ENCODE data around the gene EPHA2.
A peak's percentile ranks its signal among the peaks of the same experiment; 100 is the strongest.

EPHA2 gene

DNA sequence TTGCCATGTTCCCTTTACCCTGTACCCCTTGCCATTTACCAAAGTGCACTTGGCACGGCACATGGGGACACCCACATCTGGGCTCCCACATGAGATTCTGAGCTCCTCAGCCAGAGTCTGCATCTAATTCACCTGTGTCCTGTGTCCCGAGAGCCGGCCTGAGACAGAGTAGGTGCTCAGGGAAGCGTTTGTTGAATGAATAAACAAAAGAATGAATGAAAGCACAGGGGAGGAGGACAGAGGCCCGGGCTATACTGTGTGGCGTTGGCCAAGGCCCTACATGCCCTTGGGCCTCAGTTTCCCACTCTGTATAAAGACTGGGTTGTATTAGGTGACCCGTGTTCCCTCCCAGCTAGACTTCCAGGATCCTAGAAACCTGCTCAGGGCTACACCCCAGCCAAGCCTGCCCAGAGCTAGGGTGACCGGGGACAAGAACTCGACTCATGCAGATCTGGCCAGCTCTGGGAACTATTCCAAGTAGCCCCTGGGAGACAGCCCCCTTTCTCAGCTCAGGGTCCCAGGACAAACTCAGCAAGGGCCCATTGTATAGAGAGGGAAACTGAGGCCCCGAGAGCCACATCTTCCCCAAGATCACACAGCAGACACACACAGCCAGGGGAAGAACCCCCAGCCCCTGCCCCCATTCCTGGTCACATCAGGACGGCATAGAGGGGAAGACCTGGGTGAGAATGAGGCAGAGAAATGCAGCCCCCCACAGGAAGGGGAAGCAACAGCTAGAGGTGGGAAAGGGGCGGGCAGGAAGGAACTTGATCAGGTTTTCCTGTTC, 6.0 kb downstream of the EPHA2 start:
- DNase-seq (ENCODE audit: low read depth): no peak

- no peak for DNase-seq (ENCODE audit: low read depth)
Observed at GRCh38 chr1:16149146-16149545, 6.7 kb downstream of the EPHA2 start.

DNA sequence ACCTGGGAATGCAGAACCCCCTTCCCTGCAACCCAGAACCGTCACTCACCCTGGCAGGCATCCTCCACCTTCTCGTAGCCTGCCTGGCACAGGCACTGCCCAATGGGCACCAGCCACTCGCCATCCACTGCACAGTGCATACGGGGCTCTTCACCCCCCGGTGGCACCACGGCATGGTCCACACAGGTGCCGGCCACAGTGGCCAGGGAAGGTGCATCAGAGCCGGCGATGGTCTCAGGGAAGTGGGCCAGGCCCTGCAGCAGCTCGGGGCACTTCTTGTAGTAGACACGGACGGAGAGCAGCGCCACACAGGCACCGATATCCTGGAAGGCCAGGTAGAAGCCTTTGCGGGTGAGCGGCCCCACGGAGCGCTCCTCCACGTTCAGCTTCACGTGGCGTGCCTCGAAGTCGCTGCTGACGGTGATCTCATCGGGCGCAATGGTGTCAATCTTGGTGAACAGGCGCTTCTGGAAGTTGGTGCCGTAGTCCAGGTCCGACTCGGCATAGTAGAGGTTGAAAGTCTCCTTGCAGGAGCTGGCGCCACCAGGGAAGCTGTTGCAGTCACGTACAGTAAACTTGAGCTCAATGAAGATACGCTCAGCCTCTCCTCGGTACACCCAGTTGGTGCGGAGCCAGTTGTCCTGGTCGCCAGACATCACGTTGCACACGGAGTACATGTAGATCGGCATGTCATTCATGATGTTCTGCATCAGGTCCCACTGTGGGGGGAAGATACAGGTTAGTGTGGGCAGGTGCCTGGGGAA, 7.4 kb downstream of the EPHA2 start:
- no peak for DNase-seq (ENCODE audit: low read depth)

GRCh38 chr1:16147156-16147926, 8.5 kb downstream of the EPHA2 start:
- no peak for DNase-seq (ENCODE audit: low read depth)

DNA sequence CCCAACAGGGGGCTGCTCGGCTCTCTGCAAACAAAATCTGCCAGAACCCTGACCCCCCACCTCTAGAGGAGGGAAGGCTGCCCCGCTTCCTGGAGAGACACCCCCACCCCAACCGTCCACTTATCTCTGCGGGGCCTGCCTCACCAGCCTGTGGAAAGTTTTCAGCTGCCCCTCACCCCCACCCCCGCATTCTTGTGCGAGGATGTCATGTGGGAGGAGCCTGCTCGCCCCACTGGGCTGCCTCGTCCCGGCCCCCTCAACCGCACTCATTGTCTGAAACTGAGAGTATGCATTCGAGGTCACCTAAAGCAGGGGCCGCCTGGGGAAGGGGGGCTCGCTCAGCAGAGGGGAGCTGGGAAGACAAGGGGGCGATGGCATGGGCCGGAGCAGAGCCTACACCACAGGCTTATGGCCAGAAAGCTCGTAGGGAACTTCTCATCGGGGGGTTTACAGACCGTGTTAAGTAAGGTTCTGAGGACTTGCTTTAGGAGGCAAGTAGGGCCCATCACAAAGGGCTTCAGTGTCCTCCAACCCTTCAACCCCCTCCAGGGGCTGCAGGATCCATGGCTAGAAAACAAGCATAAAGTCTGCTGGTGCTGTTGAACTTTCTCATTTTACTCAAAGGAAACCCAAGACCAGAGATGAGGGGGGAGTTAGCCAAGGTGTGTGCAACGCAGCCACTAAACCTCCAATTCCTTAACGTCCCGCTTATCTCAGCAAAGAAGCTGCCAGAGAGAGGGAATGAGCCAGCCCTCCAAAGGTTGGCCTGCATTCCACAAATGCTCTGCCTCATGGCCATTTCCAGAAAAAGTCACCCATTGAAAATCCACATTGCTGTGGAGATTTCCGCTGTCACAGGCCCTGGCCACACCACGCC, 9.4 kb downstream of the EPHA2 start:
- DNase-seq (ENCODE audit: low read depth): peak; percentile 97

DNA sequence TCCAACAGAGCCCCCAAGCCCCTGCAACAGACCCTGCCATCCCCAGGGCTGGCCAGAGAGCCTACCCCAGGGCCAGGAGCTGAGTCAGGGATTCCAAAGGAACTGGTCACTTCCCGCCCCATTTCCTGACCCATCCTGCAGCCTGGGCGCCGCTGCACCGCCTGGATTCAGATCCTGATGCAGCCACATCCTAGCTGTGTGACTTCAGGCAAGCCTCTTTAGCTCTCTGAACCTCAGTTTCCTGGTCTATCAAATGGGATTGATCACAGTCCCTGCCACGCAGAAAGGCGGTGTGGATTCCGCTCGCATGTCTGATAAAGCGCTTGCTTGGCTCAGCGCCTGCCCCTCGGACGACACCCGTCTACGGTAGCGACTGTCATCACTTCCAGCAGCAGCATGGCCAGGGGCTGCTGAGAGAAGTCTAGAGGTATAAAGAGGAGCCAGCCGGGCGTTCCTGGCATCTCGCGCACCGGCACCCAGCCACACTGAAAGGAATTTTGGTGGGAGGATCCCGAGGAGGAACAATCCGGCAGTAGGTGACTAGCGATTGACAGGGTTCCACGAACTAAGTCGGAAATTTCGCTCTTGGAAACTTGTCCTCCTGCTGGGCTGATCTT, 10.1 kb downstream of the EPHA2 start:
- peak; percentile 94 for DNase-seq (ENCODE audit: low read depth)

- DNase-seq (ENCODE audit: low read depth): no peak
Observed at GRCh38 chr1:16145030-16145661, 10.7 kb downstream of the EPHA2 start.

DNA sequence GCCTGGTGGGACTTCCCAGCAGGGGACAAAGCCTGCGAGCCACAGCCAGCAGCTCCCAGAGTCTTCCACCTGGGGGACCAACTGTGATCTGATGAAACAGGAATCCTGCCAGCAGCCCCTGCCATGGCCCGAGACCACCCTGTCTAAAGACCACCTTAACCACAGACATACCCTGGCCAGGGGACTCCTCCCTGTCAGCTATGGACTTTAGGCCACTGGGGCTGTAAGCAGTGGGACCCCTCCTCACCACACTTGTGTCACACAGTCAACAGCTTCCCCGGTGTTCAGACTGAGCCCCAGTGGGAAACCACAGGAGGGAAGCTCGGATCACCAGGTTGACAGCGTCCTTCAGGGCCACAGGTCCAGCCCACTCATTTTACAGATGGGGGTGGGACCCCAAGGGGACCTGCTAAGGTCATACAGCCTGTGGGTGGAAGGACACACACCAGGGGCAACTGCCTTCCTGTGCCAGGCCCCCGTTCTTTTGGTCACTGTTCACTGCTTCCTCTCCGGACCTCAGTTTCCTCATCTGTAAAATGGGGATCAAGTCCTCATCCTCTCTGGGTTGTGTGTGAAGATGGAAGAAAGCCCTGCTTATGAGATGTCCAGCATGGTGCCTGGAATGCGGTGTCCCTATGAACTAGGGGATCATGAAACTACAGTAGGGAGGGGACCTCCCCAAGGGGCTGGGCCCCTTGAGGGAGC, 11.4 kb downstream of the EPHA2 start:
- DNase-seq (ENCODE audit: low read depth): no peak

DNA sequence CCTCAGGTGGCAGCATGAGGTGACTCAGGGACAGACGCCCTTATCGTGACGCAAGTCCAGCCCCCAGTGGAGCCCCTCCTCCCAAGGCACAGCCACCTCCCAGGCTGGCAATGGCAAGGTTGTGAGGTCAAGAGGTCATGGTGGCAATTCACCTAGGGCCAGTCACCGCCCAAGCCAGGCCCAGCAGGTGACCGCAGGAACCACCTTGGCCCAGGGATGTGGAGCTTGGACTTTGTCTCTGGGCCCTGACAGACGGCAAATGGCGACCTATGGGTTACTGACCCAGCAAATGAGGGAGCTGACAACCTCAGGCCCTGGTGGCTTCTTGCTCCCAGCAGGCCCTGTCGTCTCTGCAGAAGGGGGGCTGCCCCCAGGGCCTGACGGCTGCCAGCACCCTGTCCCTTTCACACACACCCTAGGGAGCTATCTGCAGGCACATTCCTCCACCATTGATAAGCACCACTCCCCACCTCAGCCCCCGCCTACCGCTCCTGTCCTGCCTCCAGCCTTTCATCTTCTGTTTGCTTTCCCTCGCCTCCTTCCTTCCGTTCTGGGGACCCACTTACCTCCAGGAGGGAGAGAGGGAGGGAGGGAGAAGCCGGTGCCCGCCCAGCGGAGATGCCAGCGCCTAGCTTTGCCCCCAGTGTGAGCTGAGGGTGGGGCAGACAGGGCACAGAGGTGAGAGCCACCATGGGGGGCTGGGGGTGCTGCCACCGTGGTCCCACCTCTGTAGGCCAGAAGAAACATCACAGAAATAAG, 12.1 kb downstream of the EPHA2 start:
- DNase-seq (ENCODE audit: low read depth): no peak

DNA sequence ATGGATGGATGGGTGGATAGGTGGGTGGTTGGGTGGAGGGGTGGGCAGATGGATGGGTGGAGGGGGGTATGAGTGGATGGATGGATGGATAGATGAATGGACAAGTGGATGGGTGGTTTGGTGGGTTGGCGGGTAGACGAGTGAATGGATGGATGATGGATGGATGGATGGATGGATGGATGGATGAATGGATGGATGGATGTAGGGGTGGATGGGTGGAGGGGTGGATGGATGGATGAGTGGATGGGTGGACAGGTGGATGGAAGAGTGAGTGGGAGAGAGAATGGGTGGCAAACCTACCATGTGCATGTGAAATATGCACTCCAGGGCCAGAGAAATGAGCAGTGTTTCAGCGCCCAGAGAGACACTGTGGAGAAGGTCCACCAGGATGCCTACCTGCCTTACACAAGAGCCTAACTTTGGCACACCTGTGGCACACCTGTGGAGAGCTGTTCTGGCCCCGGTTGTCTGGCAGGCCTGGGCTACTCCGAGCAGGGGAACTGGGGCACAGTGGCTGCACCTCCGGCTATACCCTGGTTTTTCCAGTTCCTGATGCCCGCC, 12.8 kb downstream of the EPHA2 start:
- no peak for DNase-seq (ENCODE audit: low read depth)

- no peak for DNase-seq (ENCODE audit: low read depth)
Observed at GRCh38 chr1:16142383-16142995, 13.4 kb downstream of the EPHA2 start.

DNA sequence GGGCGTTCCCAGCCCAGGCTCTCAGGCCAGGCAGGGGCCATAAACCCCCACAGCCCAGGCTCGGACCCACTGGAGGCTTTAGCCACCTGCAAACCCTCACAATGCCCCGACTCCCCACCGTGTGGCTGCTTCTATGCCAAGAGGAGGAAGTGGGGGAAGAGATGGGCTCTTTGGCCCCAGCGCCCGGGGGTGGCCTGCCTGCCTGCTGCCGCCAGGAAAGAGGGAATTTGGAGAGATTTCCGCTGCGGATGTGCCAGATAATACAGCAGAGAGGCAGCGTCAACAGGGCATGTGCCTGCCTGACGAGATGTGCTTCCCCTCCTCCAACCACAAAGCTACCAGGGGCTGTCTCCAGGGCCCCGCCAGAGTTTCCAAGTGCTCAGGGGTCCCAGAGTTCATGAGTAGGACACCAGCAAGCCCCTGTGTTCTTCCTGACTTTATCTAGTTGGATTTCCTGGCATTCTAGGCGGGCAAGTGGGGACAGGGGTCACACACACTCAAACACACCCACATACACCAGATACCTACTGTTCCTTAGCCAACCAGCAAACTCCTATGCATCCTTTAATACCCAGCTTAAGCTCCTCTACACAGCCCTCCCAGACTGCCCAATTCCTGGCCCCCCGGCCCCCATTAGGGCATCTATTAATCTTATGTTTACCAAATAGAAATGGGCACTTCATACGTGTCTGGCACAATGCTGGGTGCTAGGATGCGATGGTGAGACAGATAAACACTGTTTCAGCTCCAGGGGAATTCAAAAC, 14.1 kb downstream of the EPHA2 start:
- no peak for DNase-seq (ENCODE audit: low read depth)

DNA sequence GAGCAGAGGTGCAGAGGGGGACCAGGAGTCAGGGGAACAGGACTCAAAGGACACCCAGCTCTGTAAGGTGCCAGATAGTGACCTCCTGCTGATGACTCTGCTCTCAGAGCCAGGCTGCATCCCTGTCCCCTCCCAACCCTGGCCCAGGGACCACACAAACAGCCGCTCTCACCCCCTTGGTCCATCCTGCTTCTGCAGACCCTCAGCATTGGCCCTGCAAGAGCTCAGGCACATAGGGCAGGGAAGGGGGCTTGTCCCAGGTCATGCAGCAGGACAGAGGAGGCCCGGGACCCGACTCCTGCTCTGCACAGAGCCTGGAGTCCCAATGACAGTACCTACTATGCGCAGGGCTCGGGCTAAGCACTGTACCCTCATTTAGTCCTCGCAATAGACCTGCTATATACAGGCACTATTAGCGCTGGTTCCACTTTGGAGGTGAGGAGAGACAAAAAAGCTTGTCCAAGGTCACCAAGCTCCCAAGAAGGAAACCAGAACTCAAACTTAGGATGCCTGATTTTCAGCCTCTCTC, 15.7 kb downstream of the EPHA2 start:
- DNase-seq (ENCODE audit: low read depth): no peak

- DNase-seq (ENCODE audit: low read depth): peak; percentile 90
Observed at GRCh38 chr1:16139473-16139962, 16.4 kb downstream of the EPHA2 start.

DNA sequence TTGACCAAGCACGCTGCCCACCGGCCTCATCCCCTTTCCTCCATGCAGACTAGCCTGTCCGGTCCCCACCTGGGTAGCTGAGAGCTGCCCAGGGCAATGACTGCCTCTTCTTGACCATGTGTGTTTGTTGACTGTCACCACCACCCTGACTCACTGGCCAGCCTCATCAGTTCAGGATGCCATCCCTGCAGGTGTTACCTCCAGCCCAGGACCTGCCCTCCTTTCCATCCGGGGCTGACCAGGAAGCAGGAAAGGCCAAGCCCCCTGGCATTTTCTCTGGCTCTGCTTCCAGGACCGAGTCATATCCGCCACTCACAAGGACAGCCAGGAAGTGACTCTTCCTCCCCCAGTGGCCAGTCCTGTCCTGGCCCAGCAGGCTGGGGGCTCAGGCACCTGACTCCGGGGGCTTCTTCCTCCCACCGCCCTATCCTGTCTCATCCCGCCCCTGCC, 17.1 kb downstream of the EPHA2 start:
- no peak for DNase-seq (ENCODE audit: low read depth)

DNA sequence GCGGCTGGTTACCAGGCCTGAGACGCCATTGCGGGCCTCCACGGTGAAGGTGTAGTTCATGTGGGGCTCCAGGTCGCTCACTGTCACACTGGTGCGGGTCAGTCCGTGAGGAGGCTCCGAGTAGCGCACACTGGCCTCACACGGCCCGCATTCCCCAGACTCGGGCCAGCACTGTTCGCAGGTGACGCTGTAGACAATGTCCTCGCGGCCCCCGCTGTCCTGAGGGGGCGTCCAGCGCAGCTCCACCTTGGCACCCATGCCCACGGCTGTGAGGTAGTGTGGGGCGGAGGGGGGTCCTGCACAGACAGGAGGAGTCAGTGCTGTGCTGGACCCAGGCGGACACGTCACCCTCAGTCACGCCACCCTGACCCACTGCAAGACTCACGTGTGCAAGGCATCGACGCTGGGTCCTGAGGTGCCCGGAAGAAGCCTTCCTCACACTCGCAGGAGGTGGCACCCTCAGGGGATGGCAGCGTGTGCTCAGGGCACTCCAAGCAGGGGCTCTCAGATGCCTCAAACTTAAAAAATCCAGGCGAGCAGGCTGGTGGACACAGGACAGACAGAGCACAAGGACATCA, 17.9 kb downstream of the EPHA2 start:
- DNase-seq (ENCODE audit: low read depth): no peak

GRCh38 chr1:16135501-16135900, 20.4 kb downstream of the EPHA2 start:
- no peak for DNase-seq (ENCODE audit: low read depth)

All from iris pigment epithelial cell (primary cell).